Measurements from ENCODE around the gene ZCCHC2.

- TF ChIP-seq POLR2A (IDR thresholded peaks at IDR 0.05; ENCODE audit: low read depth) (no peak), CTCF (IDR thresholded peaks at IDR 0.05) (no peak)
Measured at GRCh38 chr18:62576271-62576670, 53.4 kb downstream of the ZCCHC2 start.
